ENCODE measurements around the gene RAP1B. TPM values are rescaled to one million over a fixed set of nuclear protein-coding genes. Genes with fewer than 3 reads are reported as not detected.

RAP1B gene
- total and polyA plus RNA-seq, 2 of the 13 experiments (the other 11 are each of a cell fraction or from before 2014, with no cell fraction given), result 71.1 to 92.7 TPM

GRCh38 chr12:68686595-68687521, 76.2 kb downstream of the RAP1B start, which contains the start of gene NUP107 (continued):
- peak; percentile 76; the same call in 1 of the 2 replicates for TF ChIP-seq GMEB1 (CRISPR knock-in tag; IDR thresholded peaks at IDR 0.05; ENCODE audit: borderline replicate concordance)
- no peak for TF ChIP-seq IRF1 (CRISPR knock-in tag; IDR thresholded peaks at IDR 0.05; ENCODE audit: low read depth)
- TF ChIP-seq U2AF1 (optimal IDR thresholded peaks at IDR 0.05; ENCODE audit: low read depth, low read length), result no peak
- peak; percentile 98 for TF ChIP-seq E2F5 (CRISPR knock-in tag; conservative IDR thresholded peaks at IDR 0.05)
- TF ChIP-seq ZNF362 (CRISPR knock-in tag; IDR thresholded peaks at IDR 0.05; ENCODE audit: borderline replicate concordance), result no peak
- no peak for TF ChIP-seq ZBTB42 (CRISPR knock-in tag; IDR thresholded peaks at IDR 0.05)
- TF ChIP-seq PLRG1 (conservative IDR thresholded peaks at IDR 0.05), result no peak
- TF ChIP-seq SALL2 (CRISPR knock-in tag; IDR thresholded peaks at IDR 0.05), result peak; percentile 91
- peak; percentile 95; the same call in 1 of the 2 replicates for TF ChIP-seq ZNF619 (CRISPR knock-in tag; IDR thresholded peaks at IDR 0.05)
- TF ChIP-seq TIGD3 (CRISPR knock-in tag; IDR thresholded peaks at IDR 0.05; ENCODE audit: borderline replicate concordance), result 0 out of 2 replicates have a peak, but pooled peaks have one; percentile 71
- peak; percentile 93 for TF ChIP-seq TOE1 (CRISPR knock-in tag; IDR thresholded peaks at IDR 0.05)
- no peak for TF ChIP-seq RERE (CRISPR knock-in tag; IDR thresholded peaks at IDR 0.05; ENCODE audit: low read depth)
- TF ChIP-seq FOXJ3 (CRISPR knock-in tag; IDR thresholded peaks at IDR 0.05; ENCODE audit: borderline replicate concordance), result peak; percentile 72; the same call in 1 of the 2 replicates
- peak; percentile 78 for TF ChIP-seq SKI (IDR thresholded peaks at IDR 0.05; ENCODE audit: partially characterized antibody)

All from HepG2 (cell line).